ENCODE data around the gene HSPA9.

The HSPA9 gene

GRCh38 chr5:138542956-138543729 is 32.1 kb downstream of the HSPA9 start, which contains the start of gene ETF1:
Gene ETF1 (minus strand): TSS chr5:138543236. CDS start chr5:138542918, 318 bp downstream.
- H3K36me3 ChIP-seq (ENCODE audit: insufficient read depth, low read length), result peaks cover 25% of the 10 kb centered on the region
- no peaks in the 10 kb centered on the region for H3K27me3 ChIP-seq (ENCODE audit: insufficient read depth, low read length)
- peak within 1 kb of the TSS; percentile 64 for H2AFZ ChIP-seq (ENCODE audit: low read depth, low read length)
- peak within 1 kb of the TSS; percentile 96 for H3K4me3 ChIP-seq (ENCODE audit: low read length)
- H3K9me3 ChIP-seq (ENCODE audit: low read length), result no peaks in the 10 kb centered on the region
- peaks cover 27% of the 10 kb centered on the region for H3K4me1 ChIP-seq (ENCODE audit: insufficient read depth, low read length)

- H2AFZ ChIP-seq (ENCODE audit: low read depth, low read length), result peak overlapping the region; percentile 64
- peak overlapping the region; percentile 96 for H3K4me3 ChIP-seq (ENCODE audit: low read length)
- H3K27me3 ChIP-seq (ENCODE audit: insufficient read depth, low read length), result no peaks in the 10 kb centered on the region
- peaks cover 27% of the 10 kb centered on the region for H3K4me1 ChIP-seq (ENCODE audit: insufficient read depth, low read length)
- peaks cover 25% of the 10 kb centered on the region for H3K36me3 ChIP-seq (ENCODE audit: insufficient read depth, low read length)
- H3K9me3 ChIP-seq (ENCODE audit: low read length), result no peaks in the 10 kb centered on the region
Observed at GRCh38 chr5:138542180-138542955, 32.8 kb downstream of the HSPA9 start.

- Histone ChIP-seq H3K4me1 (ENCODE audit: insufficient read depth, low read length) (peaks cover 27% of the 10 kb centered on the region), H3K27me3 (ENCODE audit: insufficient read depth, low read length) (no peaks in the 10 kb centered on the region), H2AFZ (ENCODE audit: low read depth, low read length) (no peak overlapping the region), H3K36me3 (ENCODE audit: insufficient read depth, low read length) (peaks cover 30% of the 10 kb centered on the region), H3K9me3 (ENCODE audit: low read length) (no peaks in the 10 kb centered on the region), H3K4me3 (ENCODE audit: low read length) (peak overlapping the region; percentile 96)
Observed at GRCh38 chr5:138541511-138542179, 33.6 kb downstream of the HSPA9 start.

- Histone ChIP-seq H3K4me3 (ENCODE audit: low read length) (no peak overlapping the region), H2AFZ (ENCODE audit: low read depth, low read length) (no peak overlapping the region), H3K36me3 (ENCODE audit: insufficient read depth, low read length) (peaks cover 39% of the 10 kb centered on the region), H3K9me3 (ENCODE audit: low read length) (no peaks in the 10 kb centered on the region), H3K4me1 (ENCODE audit: insufficient read depth, low read length) (peaks cover 21% of the 10 kb centered on the region), H3K27me3 (ENCODE audit: insufficient read depth, low read length) (no peaks in the 10 kb centered on the region)
Observed at GRCh38 chr5:138539791-138540190, 35.4 kb downstream of the HSPA9 start.

- H3K36me3 ChIP-seq (ENCODE audit: insufficient read depth, low read length), result peaks cover 43% of the 10 kb centered on the region
Observed at GRCh38 chr5:138538943-138539627, 36.1 kb downstream of the HSPA9 start.

GRCh38 chr5:138536665-138537315 is 38.4 kb downstream of the HSPA9 start:
- Histone ChIP-seq H3K4me1 (ENCODE audit: insufficient read depth, low read length) (peaks cover 11% of the 10 kb centered on the region), H3K27me3 (ENCODE audit: insufficient read depth, low read length) (no peaks in the 10 kb centered on the region), H3K36me3 (ENCODE audit: insufficient read depth, low read length) (peaks cover 54% of the 10 kb centered on the region), H2AFZ (ENCODE audit: low read depth, low read length) (no peak overlapping the region), H3K4me3 (ENCODE audit: low read length) (no peak overlapping the region), H3K9me3 (ENCODE audit: low read length) (no peaks in the 10 kb centered on the region)

More at GRCh38 chr5:138538943-138539627, 36.1 kb downstream of the HSPA9 start:
- no peak overlapping the region for H3K4me3 ChIP-seq (ENCODE audit: low read length)
- H3K4me1 ChIP-seq (ENCODE audit: insufficient read depth, low read length), result peaks cover 14% of the 10 kb centered on the region
- no peaks in the 10 kb centered on the region for H3K27me3 ChIP-seq (ENCODE audit: insufficient read depth, low read length)
- H3K9me3 ChIP-seq (ENCODE audit: low read length), result no peaks in the 10 kb centered on the region
- H2AFZ ChIP-seq (ENCODE audit: low read depth, low read length), result no peak overlapping the region

GRCh38 chr5:138536215-138536614 is 39.0 kb downstream of the HSPA9 start:
- H3K9me3 ChIP-seq (ENCODE audit: low read length), result no peaks in the 10 kb centered on the region
- peaks cover 6% of the 10 kb centered on the region for H3K4me1 ChIP-seq (ENCODE audit: insufficient read depth, low read length)
- peaks cover 53% of the 10 kb centered on the region for H3K36me3 ChIP-seq (ENCODE audit: insufficient read depth, low read length)
- H2AFZ ChIP-seq (ENCODE audit: low read depth, low read length), result no peak overlapping the region
- no peak overlapping the region for H3K4me3 ChIP-seq (ENCODE audit: low read length)
- no peaks in the 10 kb centered on the region for H3K27me3 ChIP-seq (ENCODE audit: insufficient read depth, low read length)

GRCh38 chr5:138533973-138534941 is 40.9 kb downstream of the HSPA9 start:
- H3K4me3 ChIP-seq (ENCODE audit: low read length), result no peak overlapping the region
- H3K4me1 ChIP-seq (ENCODE audit: insufficient read depth, low read length), result peaks cover under 1% of the 10 kb centered on the region
- no peaks in the 10 kb centered on the region for H3K9me3 ChIP-seq (ENCODE audit: low read length)
- H3K27me3 ChIP-seq (ENCODE audit: insufficient read depth, low read length), result no peaks in the 10 kb centered on the region
- peaks cover 44% of the 10 kb centered on the region for H3K36me3 ChIP-seq (ENCODE audit: insufficient read depth, low read length)
- no peak overlapping the region for H2AFZ ChIP-seq (ENCODE audit: low read depth, low read length)

GRCh38 chr5:138529812-138530211 is 45.4 kb downstream of the HSPA9 start:
- H3K36me3 ChIP-seq (ENCODE audit: insufficient read depth, low read length), result peaks cover 33% of the 10 kb centered on the region
- H3K4me3 ChIP-seq (ENCODE audit: low read length), result no peak overlapping the region
- H3K4me1 ChIP-seq (ENCODE audit: insufficient read depth, low read length), result no peaks in the 10 kb centered on the region
- H3K27me3 ChIP-seq (ENCODE audit: insufficient read depth, low read length), result no peaks in the 10 kb centered on the region
- H3K9me3 ChIP-seq (ENCODE audit: low read length), result peaks cover 2% of the 10 kb centered on the region
- H2AFZ ChIP-seq (ENCODE audit: low read depth, low read length), result no peak overlapping the region

GRCh38 chr5:138528744-138529469 is 46.3 kb downstream of the HSPA9 start:
- Histone ChIP-seq H3K36me3 (ENCODE audit: insufficient read depth, low read length) (peaks cover 29% of the 10 kb centered on the region), H3K27me3 (ENCODE audit: insufficient read depth, low read length) (no peaks in the 10 kb centered on the region), H3K4me1 (ENCODE audit: insufficient read depth, low read length) (peaks cover 1% of the 10 kb centered on the region), H3K9me3 (ENCODE audit: low read length) (peaks cover 2% of the 10 kb centered on the region), H3K4me3 (ENCODE audit: low read length) (no peak overlapping the region), H2AFZ (ENCODE audit: low read depth, low read length) (no peak overlapping the region)

- peaks cover 2% of the 10 kb centered on the region for H3K9me3 ChIP-seq (ENCODE audit: low read length)
- no peak overlapping the region for H3K4me3 ChIP-seq (ENCODE audit: low read length)
- H3K36me3 ChIP-seq (ENCODE audit: insufficient read depth, low read length), result peaks cover 22% of the 10 kb centered on the region
- no peaks in the 10 kb centered on the region for H3K27me3 ChIP-seq (ENCODE audit: insufficient read depth, low read length)
- H2AFZ ChIP-seq (ENCODE audit: low read depth, low read length), result no peak overlapping the region
- H3K4me1 ChIP-seq (ENCODE audit: insufficient read depth, low read length), result peaks cover 6% of the 10 kb centered on the region
Observed at GRCh38 chr5:138528208-138528607, 47.0 kb downstream of the HSPA9 start.
